Esophagus squamous epithelium (tissue), 4 donors: ENCODE data around the gene SLC25A36.

Source experiments
- POLR2A ChIP-seq, 4 donors: fragments of 450-650 bp; IDR thresholded peaks; one replicate each; pipeline ENCODE4 v1.6.1; 2017; ENCODE audit warnings: antibody characterized with exemption in 4 of 4, mild to moderate bottlenecking in 4 of 4, moderate library complexity in 3 of 4
- TF ChIP-seq, protein P1 (sequence below), 6 experiments: fragments of 450-650 bp in 4 of 6; fragments of 200-600 bp in 2 of 6; sonication (generic) in 2 of 6; IDR thresholded peaks; one replicate each; pipeline ENCODE4 v1.5.1; 2016 to 2019; ENCODE audit warnings: antibody characterized with exemption in 6 of 6, mild to moderate bottlenecking in 4 of 6, moderate library complexity in 4 of 6

DNA sequence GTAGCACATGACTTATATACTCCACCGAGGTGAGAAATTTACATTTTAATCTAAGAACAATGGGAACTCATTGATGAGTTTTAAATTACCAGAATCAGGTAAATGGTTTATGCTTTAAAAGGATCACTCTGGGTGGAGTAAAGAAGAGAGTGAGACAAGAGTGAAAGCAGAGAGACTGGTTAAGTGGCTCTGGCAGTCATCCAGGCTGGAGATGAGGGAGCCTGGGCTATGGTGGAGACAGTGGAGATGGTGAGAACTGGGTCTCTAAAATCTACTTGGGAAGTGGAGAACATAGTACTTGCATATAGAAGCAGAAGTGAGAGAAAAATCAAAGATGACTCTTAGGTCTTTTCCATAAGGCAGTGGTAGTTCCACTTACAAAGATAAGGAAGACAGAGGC lies 37.1 kb upstream of the SLC25A36 start:
- TF ChIP-seq, protein P1, sequence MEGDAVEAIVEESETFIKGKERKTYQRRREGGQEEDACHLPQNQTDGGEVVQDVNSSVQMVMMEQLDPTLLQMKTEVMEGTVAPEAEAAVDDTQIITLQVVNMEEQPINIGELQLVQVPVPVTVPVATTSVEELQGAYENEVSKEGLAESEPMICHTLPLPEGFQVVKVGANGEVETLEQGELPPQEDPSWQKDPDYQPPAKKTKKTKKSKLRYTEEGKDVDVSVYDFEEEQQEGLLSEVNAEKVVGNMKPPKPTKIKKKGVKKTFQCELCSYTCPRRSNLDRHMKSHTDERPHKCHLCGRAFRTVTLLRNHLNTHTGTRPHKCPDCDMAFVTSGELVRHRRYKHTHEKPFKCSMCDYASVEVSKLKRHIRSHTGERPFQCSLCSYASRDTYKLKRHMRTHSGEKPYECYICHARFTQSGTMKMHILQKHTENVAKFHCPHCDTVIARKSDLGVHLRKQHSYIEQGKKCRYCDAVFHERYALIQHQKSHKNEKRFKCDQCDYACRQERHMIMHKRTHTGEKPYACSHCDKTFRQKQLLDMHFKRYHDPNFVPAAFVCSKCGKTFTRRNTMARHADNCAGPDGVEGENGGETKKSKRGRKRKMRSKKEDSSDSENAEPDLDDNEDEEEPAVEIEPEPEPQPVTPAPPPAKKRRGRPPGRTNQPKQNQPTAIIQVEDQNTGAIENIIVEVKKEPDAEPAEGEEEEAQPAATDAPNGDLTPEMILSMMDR (IDR thresholded peaks at IDR 0.05), result no peak
- no peak for TF ChIP-seq POLR2A (IDR thresholded peaks at IDR 0.05)
